Hepatocyte (in vitro differentiated cells): ENCODE data around the gene P2RY14. TPM values are rescaled to one million over a fixed set of nuclear protein-coding genes. Genes with fewer than 3 reads are reported as not detected.
A peak's percentile ranks its signal among the peaks of the same experiment; 100 is the strongest.

Experiments used
- DNase-seq: peaks from one replicate; pipeline ENCODE4 v3.0.0-alpha.2; 2016; ENCODE audit warnings: low spot score
- H2AFZ ChIP-seq: fragments of 200-600 bp; sonication (generic); 2 replicates; pipeline ENCODE4 v1.6.0; 2016; ENCODE audit warnings: antibody characterized with exemption, mild to moderate bottlenecking
- H3K27ac ChIP-seq: fragments of 200-600 bp; sonication (generic); 2 replicates; pipeline ENCODE4 v1.5.1; 2016; ENCODE audit warnings: mild to moderate bottlenecking
- H3K27me3 ChIP-seq: fragments of 200-600 bp; sonication (generic); 2 replicates; pipeline ENCODE4 v1.6.1; 2016
- H3K36me3 ChIP-seq: fragments of 200-600 bp; sonication (generic); replicated peaks from 2 replicates; pipeline ENCODE4 v1.5.1; 2016; ENCODE audit warnings: low read depth; ENCODE audit not compliant: insufficient read depth
- H3K4me1 ChIP-seq: fragments of 200-600 bp; sonication (generic); 2 replicates; pipeline ENCODE4 v1.5.1; 2016; ENCODE audit warnings: mild to moderate bottlenecking, moderate library complexity; ENCODE audit not compliant: insufficient read depth
- H3K4me2 ChIP-seq: fragments of 200-600 bp; sonication (generic); 2 replicates; pipeline ENCODE4 v1.6.0; 2016
- H3K4me3 ChIP-seq: fragments of 200-600 bp; sonication (generic); 2 replicates; pipeline ENCODE4 v1.5.1; 2016; ENCODE audit warnings: mild to moderate bottlenecking
- H3K79me2 ChIP-seq: fragments of 200-600 bp; sonication (generic); 2 replicates; pipeline ENCODE4 v1.6.0; 2017; ENCODE audit warnings: mild to moderate bottlenecking
- H3K9me2 ChIP-seq: fragments of 200-600 bp; sonication (generic); replicated peaks from 2 replicates; pipeline ENCODE4 v1.6.0; 2017; ENCODE audit warnings: mild to moderate bottlenecking; ENCODE audit not compliant: insufficient read depth
- H3K9me3 ChIP-seq: fragments of 200-600 bp; sonication (generic); 2 replicates; pipeline ENCODE4 v1.5.1; 2016; ENCODE audit warnings: low read depth, mild to moderate bottlenecking
- H4K20me1 ChIP-seq: fragments of 200-600 bp; sonication (generic); 2 replicates; pipeline ENCODE4 v1.6.0; 2016; ENCODE audit warnings: mild to moderate bottlenecking; ENCODE audit not compliant: insufficient read depth, poor library complexity, severe bottlenecking
- CTCF ChIP-seq: fragments of 200-600 bp; sonication (generic); IDR thresholded peaks from 2 replicates; pipeline ENCODE4 v1.5.1; 2016; ENCODE audit warnings: antibody characterized with exemption, mild to moderate bottlenecking; ENCODE audit not compliant: poor library complexity
- EZH2 ChIP-seq: fragments of 200-600 bp; sonication (generic); IDR thresholded peaks from 2 replicates; pipeline ENCODE4 v1.6.1; 2016; ENCODE audit warnings: antibody characterized with exemption, mild to moderate bottlenecking, borderline replicate concordance
- EZH2phosphoT487 ChIP-seq: fragments of 200-600 bp; sonication (generic); IDR thresholded peaks from one replicate; pipeline ENCODE4 v1.6.1; 2018; ENCODE audit warnings: antibody characterized with exemption, mild to moderate bottlenecking, low read depth, moderate library complexity; ENCODE audit not compliant: unreplicated experiment, severe bottlenecking
- WGBS: methylation state at CpG from one replicate; pipeline ENCODE4 v1.1.6; 2016; ENCODE audit warnings: low lambda C conversion rate; ENCODE audit errors: missing lambda C conversion rate; 5-methylcytosine and 5-hydroxymethylcytosine counted together
- polyA plus RNA-seq: library from polyadenylated mRNA; unstranded; fragments of >200 nt; fragmentation: Nextera tagmentation; extraction: Ambion mirVana; gene quantifications from 2 replicates; pipeline ENCODE4 v1.2.1, GENCODE V29; 2016
- total RNA-seq: library from RNA; depleted of rRNA; stranded (reverse); fragments of >200 nt; gene quantifications from 2 replicates; pipeline ENCODE4 v1.2.3, GENCODE V29; 2014

The P2RY14 gene
- total and polyA plus RNA-seq, 2 experiments from 2014 or later = 0.11 TPM; not detected in 1

- Histone ChIP-seq H3K79me2 (no peaks in the 10 kb centered on the region), H3K27ac (peak overlapping the region; percentile 35), H3K4me2 (no peak overlapping the region), H3K4me3 (no peak overlapping the region), H4K20me1 (no peaks in the 10 kb centered on the region), H3K36me3 (no peaks in the 10 kb centered on the region), H3K9me3 (no peaks in the 10 kb centered on the region), H3K9me2 (no peaks in the 10 kb centered on the region), H3K4me1 (no peaks in the 10 kb centered on the region), H2AFZ (no peak overlapping the region), H3K27me3 (no peaks in the 10 kb centered on the region)
- DNase-seq = no peak
- TF ChIP-seq EZH2phosphoT487 = no peak
These were observed 40.0 kb upstream of the P2RY14 start for GRCh38 chr3:151318313-151318712.

- no peak within 1 kb of the TSS for H2AFZ ChIP-seq
- H3K4me1 ChIP-seq = no peaks in the 10 kb centered on the region
- H3K4me3 ChIP-seq = no peak within 1 kb of the TSS
- H3K79me2 ChIP-seq = no peaks in the 10 kb centered on the region
- 58% methylated on average over 7 of the region's 7 CpGs for WGBS
- no peaks in the 10 kb centered on the region for H3K27me3 ChIP-seq
- H4K20me1 ChIP-seq = no peaks in the 10 kb centered on the region
- no peaks in the 10 kb centered on the region for H3K36me3 ChIP-seq
- H3K9me2 ChIP-seq = no peaks in the 10 kb centered on the region
- no peaks in the 10 kb centered on the region for H3K9me3 ChIP-seq
- H3K27ac ChIP-seq = peak within 1 kb of the TSS; percentile 73
- peak within 1 kb of the TSS; percentile 12 for H3K4me2 ChIP-seq
- no peak for TF ChIP-seq EZH2
- no peak for TF ChIP-seq CTCF
- TF ChIP-seq EZH2phosphoT487 = no peak
- DNase-seq = peak; percentile 59
These were observed 38.1 kb upstream of the P2RY14 start, which contains the start of gene GPR87 for GRCh38 chr3:151316267-151316991. GPR87 (minus strand) TSS chr3:151316820; CDS start chr3:151300100, 16,720 bp downstream.

GRCh38 chr3:151315846-151316245 is 37.5 kb upstream of the P2RY14 start:
- no peaks in the 10 kb centered on the region for H3K9me2 ChIP-seq
- no peaks in the 10 kb centered on the region for H3K36me3 ChIP-seq
- DNase-seq = no peak
- H3K4me3 ChIP-seq = no peak overlapping the region
- no peaks in the 10 kb centered on the region for H3K27me3 ChIP-seq
- H3K4me2 ChIP-seq = peak overlapping the region; percentile 12
- no peaks in the 10 kb centered on the region for H3K79me2 ChIP-seq
- no peaks in the 10 kb centered on the region for H4K20me1 ChIP-seq
- WGBS = 93% methylated on average over 2 of the region's 2 CpGs
- peak overlapping the region; percentile 73 for H3K27ac ChIP-seq
- TF ChIP-seq CTCF = no peak
- H3K9me3 ChIP-seq = no peaks in the 10 kb centered on the region
- no peak overlapping the region for H2AFZ ChIP-seq
- H3K4me1 ChIP-seq = no peaks in the 10 kb centered on the region

- H2AFZ ChIP-seq = no peak overlapping the region
- H3K9me3 ChIP-seq = no peaks in the 10 kb centered on the region
- H3K36me3 ChIP-seq = no peaks in the 10 kb centered on the region
- H3K4me3 ChIP-seq = no peak overlapping the region
- TF ChIP-seq EZH2 (no peak), EZH2phosphoT487 (no peak), CTCF (no peak)
- no peak for DNase-seq
- peak overlapping the region; percentile 27 for H3K4me2 ChIP-seq
- no peaks in the 10 kb centered on the region for H3K4me1 ChIP-seq
- H3K27me3 ChIP-seq = no peaks in the 10 kb centered on the region
- no peaks in the 10 kb centered on the region for H3K9me2 ChIP-seq
- WGBS = 78% methylated on average over 2 of the region's 2 CpGs
- H4K20me1 ChIP-seq = no peaks in the 10 kb centered on the region
- H3K79me2 ChIP-seq = no peaks in the 10 kb centered on the region
- peak overlapping the region; percentile 73 for H3K27ac ChIP-seq
These were observed 36.8 kb upstream of the P2RY14 start for GRCh38 chr3:151315136-151315535.
